Endometrial microvascular endothelial cells (primary cell): ENCODE results near the gene CT45A9. TPM values are rescaled to one million over a fixed set of nuclear protein-coding genes. Genes with fewer than 3 reads are reported as not detected.
"Not testable (repeated sequence)": the region's sequence is repeated elsewhere in the genome, so short reads cannot be mapped to it uniquely, and the experiment has no call there.

Experiments
- in situ Hi-C: cut with HindIII; loops from 2 replicates; pipeline ENCODE4 v1.10.0; 2017; ENCODE audit warnings: low sequenced_read_pairs, low pct_unique_long_range_greater_than_20kb; ENCODE audit errors: inconsistent ontology term
- total RNA-seq: library from RNA; depleted of rRNA; stranded (reverse); fragments of >200 nt; gene quantifications from one replicate; pipeline ENCODE4 v1.2.3, GENCODE V29; 2015; ENCODE audit errors: inconsistent ontology term

Gene CT45A9
- not detected for total RNA-seq

- in situ Hi-C loops = not testable (repeated sequence)
Measured at GRCh38 chrX:135871712-135872111, at the start of gene CT45A9. TSS of gene CT45A9 (minus strand) at chrX:135871812. CDS start at chrX:135868061, 3,751 bp downstream.

GRCh38 chrX:135920516-135920915 is 48.9 kb upstream of the CT45A9 start:
- in situ Hi-C loops = not testable (repeated sequence)

- in situ Hi-C loops = no loop called here
Measured at GRCh38 chrX:135914404-135914803, 42.8 kb upstream of the CT45A9 start.

GRCh38 chrX:135910251-135910650 is 38.6 kb upstream of the CT45A9 start:
- in situ Hi-C loops = no loop called here

GRCh38 chrX:135893294-135893817 is 21.7 kb upstream of the CT45A9 start, which contains the start of the genes CT45A10 and SAGE1:
TSS of gene CT45A10 (minus strand) at chrX:135893444. CDS start at chrX:135885344, 8,100 bp downstream.
TSS of gene SAGE1 (plus strand) at chrX:135893716. CDS start at chrX:135896243, 2,527 bp downstream.
- in situ Hi-C loops = no loop called here

- in situ Hi-C loops = no loop called here
Measured at GRCh38 chrX:135892781-135893180, 21.2 kb upstream of the CT45A9 start.

GRCh38 chrX:135890087-135890585 is 18.5 kb upstream of the CT45A9 start:
- in situ Hi-C loops = no loop called here

- in situ Hi-C loops = not testable (repeated sequence)
Measured at GRCh38 chrX:135888976-135889375, 17.4 kb upstream of the CT45A9 start.

- in situ Hi-C loops = not testable (repeated sequence)
Measured at GRCh38 chrX:135888230-135888629, 16.6 kb upstream of the CT45A9 start.

GRCh38 chrX:135882741-135883140 is 11.1 kb upstream of the CT45A9 start:
- in situ Hi-C loops = not testable (repeated sequence)

- in situ Hi-C loops = not testable (repeated sequence)
Measured at GRCh38 chrX:135854438-135854837, 17.2 kb downstream of the CT45A9 start, which contains the start of gene CT45A8. TSS of gene CT45A8 (minus strand) at chrX:135854538. CDS start at chrX:135850783, 3,755 bp downstream.

- in situ Hi-C loops = not testable (repeated sequence)
Measured at GRCh38 chrX:135837180-135837579, 34.4 kb downstream of the CT45A9 start, which contains the start of gene CT45A7. TSS of gene CT45A7 (minus strand) at chrX:135837280. CDS start at chrX:135833533, 3,747 bp downstream.

- in situ Hi-C loops = not testable (repeated sequence)
Measured at GRCh38 chrX:135819912-135820311, 51.7 kb downstream of the CT45A9 start, which contains the start of gene CT45A2. TSS of gene CT45A2 (minus strand) at chrX:135820012. CDS start at chrX:135816265, 3,747 bp downstream.

Other genes starting within 250 kb of the CT45A9 start
- not detected for gene CT45A1, start 158.2 kb downstream of the CT45A9 start, total RNA-seq
- gene CT45A3, start 103.6 kb downstream of the CT45A9 start, total RNA-seq = not detected
- gene CT45A5, start 86.3 kb downstream of the CT45A9 start, total RNA-seq = not detected
- gene CT45A6, start 69.0 kb downstream of the CT45A9 start, total RNA-seq = not detected
- not detected for gene CT45A2, start 51.8 kb downstream of the CT45A9 start, total RNA-seq
- not detected for gene CT45A7, start 34.5 kb downstream of the CT45A9 start, total RNA-seq
- gene CT45A8, start 17.3 kb downstream of the CT45A9 start, total RNA-seq = not detected
- gene CT45A10, start 21.6 kb upstream of the CT45A9 start, total RNA-seq = not detected
- not detected for gene SAGE1, start 21.9 kb upstream of the CT45A9 start, total RNA-seq
- 19.6 TPM for gene MMGT1, start 102.2 kb upstream of the CT45A9 start, total RNA-seq
- gene SLC9A6, start 113.6 kb upstream of the CT45A9 start, total RNA-seq = 25.2 TPM